Activated B cell treated with CpG ODN at 0.5 μM for 24 hours (primary cell): ENCODE measurements around the gene ARFGAP3. TPM values are rescaled to one million over a fixed set of nuclear protein-coding genes. Genes with fewer than 3 reads are reported as not detected.

Experiments
- ATAC-seq: fragments of 200-7000 bp; cut with Tn5 transposase; one replicate; pipeline ENCODE4 v1.10.0; 2021; ENCODE audit warnings: low read depth, mild to moderate bottlenecking, moderate library complexity
- CTCF ChIA-PET: fragments of 350-600 bp; sonication (Branson Sonifier 250); formaldehyde crosslinking; loops from one replicate; lab custom pipeline; 2021; ENCODE audit warnings: antibody characterized with exemption; lab: Charles Lee
- POLR2A ChIA-PET: fragments of 350-600 bp; sonication (Branson Sonifier 250); formaldehyde crosslinking; loops from one replicate; lab custom pipeline; 2021; ENCODE audit warnings: antibody characterized with exemption; lab: Charles Lee
- DNase-seq: peaks from one replicate; pipeline ENCODE4 v3.0.0; 2022
- H3K27ac Mint-ChIP-seq: one replicate; pipeline ENCODE4 v1.8.0; 2020; ENCODE audit warnings: mixed read lengths
- H3K27me3 Mint-ChIP-seq: one replicate; pipeline ENCODE4 v1.8.0; 2021; ENCODE audit warnings: mixed read lengths
- H3K36me3 Mint-ChIP-seq: one replicate; pipeline ENCODE4 v1.8.0; 2021; ENCODE audit warnings: low read depth, mixed read lengths
- H3K4me1 Mint-ChIP-seq: one replicate; pipeline ENCODE4 v1.8.0; 2021; ENCODE audit warnings: mixed read lengths
- H3K4me3 Mint-ChIP-seq: one replicate; pipeline ENCODE4 v1.8.0; 2020; ENCODE audit warnings: mild to moderate bottlenecking, mixed read lengths
- H3K9me3 Mint-ChIP-seq: one replicate; pipeline ENCODE4 v1.8.0; 2020; ENCODE audit warnings: mixed read lengths
- CTCF ChIP-seq: fragments of 200-600 bp; IDR thresholded peaks from one replicate; pipeline ENCODE4 v1.8.0; 2022; ENCODE audit warnings: antibody characterized with exemption, mild to moderate bottlenecking
- intact Hi-C: fragments of 100-400 bp; cut with micrococcal nuclease; formaldehyde crosslinking; loops from one replicate; pipeline ENCODE4 v1.15.1; 2024
- total RNA-seq: library from RNA; stranded (reverse); gene quantifications from 2 replicates; pipeline ENCODE4 v1.2.3, GENCODE V29; 2022

The ARFGAP3 gene
- total RNA-seq, 1 donor from 2014 or later = 35.2 TPM

- no peak overlapping the region for H3K4me3 Mint-ChIP-seq
- peaks cover 68% of the 10 kb centered on the region for H3K36me3 Mint-ChIP-seq
- ChIA-PET CTCF (no interaction called here), POLR2A (interaction anchor here (0.6 kb wide), 1 partner anchor 148 kb away, joined by 8 read pairs; no protein-coding TSS in a partner anchor)
- intact Hi-C loops = no loop called here
- H3K27ac Mint-ChIP-seq = no peak overlapping the region
- no peak for TF ChIP-seq CTCF
- no peaks in the 10 kb centered on the region for H3K4me1 Mint-ChIP-seq
- ATAC-seq = no peak
- no peaks in the 10 kb centered on the region for H3K9me3 Mint-ChIP-seq
- DNase-seq = no peak
- no peaks in the 10 kb centered on the region for H3K27me3 Mint-ChIP-seq
Measured at GRCh38 chr22:42803389-42803788, 53.7 kb downstream of the ARFGAP3 start.

GRCh38 chr22:42801252-42802080 lies 55.6 kb downstream of the ARFGAP3 start:
- no peak for TF ChIP-seq CTCF
- no peaks in the 10 kb centered on the region for H3K9me3 Mint-ChIP-seq
- no peaks in the 10 kb centered on the region for H3K27me3 Mint-ChIP-seq
- POLR2A ChIA-PET = no interaction called here
- no peak overlapping the region for H3K27ac Mint-ChIP-seq
- H3K4me3 Mint-ChIP-seq = no peak overlapping the region
- ATAC-seq (no peak), DNase-seq (no peak)
- intact Hi-C loops = no loop called here
- CTCF ChIA-PET = interaction anchor here (0.5 kb wide), 1 partner anchor 238 kb away, joined by 3 read pairs; no protein-coding TSS in a partner anchor
- peaks cover 64% of the 10 kb centered on the region for H3K36me3 Mint-ChIP-seq
- no peaks in the 10 kb centered on the region for H3K4me1 Mint-ChIP-seq

GRCh38 chr22:42800451-42801251 lies 56.4 kb downstream of the ARFGAP3 start:
- Mint-ChIP-seq H3K27me3 (no peaks in the 10 kb centered on the region), H3K9me3 (no peaks in the 10 kb centered on the region), H3K4me3 (no peak overlapping the region), H3K27ac (no peak overlapping the region), H3K4me1 (no peaks in the 10 kb centered on the region), H3K36me3 (peaks cover 59% of the 10 kb centered on the region)
- intact Hi-C loops = no loop called here
- no peak for TF ChIP-seq CTCF
- ATAC-seq (no peak), DNase-seq (no peak)
- ChIA-PET CTCF (interaction anchor here (0.5 kb wide), 1 partner anchor 239 kb away, joined by 3 read pairs; no protein-coding TSS in a partner anchor), POLR2A (no interaction called here)

- ChIA-PET POLR2A (no interaction called here), CTCF (no interaction called here)
- no peak overlapping the region for H3K27ac Mint-ChIP-seq
- TF ChIP-seq CTCF = no peak
- H3K27me3 Mint-ChIP-seq = no peaks in the 10 kb centered on the region
- H3K4me3 Mint-ChIP-seq = no peak overlapping the region
- no peak for DNase-seq
- intact Hi-C loops = no loop called here
- H3K4me1 Mint-ChIP-seq = no peaks in the 10 kb centered on the region
- no peak for ATAC-seq
- peaks cover 62% of the 10 kb centered on the region for H3K36me3 Mint-ChIP-seq
- no peaks in the 10 kb centered on the region for H3K9me3 Mint-ChIP-seq
Measured at GRCh38 chr22:42799461-42800405, 57.3 kb downstream of the ARFGAP3 start.
